Skeletal muscle tissue (tissue), 4 donors: ENCODE data around the gene ZNF282. TPM values are rescaled to one million over a fixed set of nuclear protein-coding genes. Genes with fewer than 3 reads are reported as not detected.

Experiments
- H3K27ac ChIP-seq: one replicate; pipeline ENCODE4 v1.7.0; 2013; ENCODE audit warnings: mild to moderate bottlenecking, low read depth, low read length, inconsistent platforms
- H3K27me3 ChIP-seq, 3 donors: one replicate each; pipeline ENCODE4 v1.7.0; 2013; ENCODE audit warnings: low read length in 3 of 3; ENCODE audit not compliant: control insufficient read depth in 3 of 3, insufficient read depth in 3 of 3
- H3K36me3 ChIP-seq, 3 donors: one replicate each; pipeline ENCODE4 v1.7.0; 2013; ENCODE audit warnings: low read length in 3 of 3; ENCODE audit not compliant: control insufficient read depth in 3 of 3, insufficient read depth in 3 of 3
- H3K4me1 ChIP-seq, 3 donors: one replicate each; pipeline ENCODE4 v1.7.0; 2013; ENCODE audit warnings: low read length in 3 of 3, mild to moderate bottlenecking in 3 of 3; ENCODE audit not compliant: control insufficient read depth in 3 of 3, insufficient read depth in 3 of 3
- H3K4me3 ChIP-seq, 3 donors: one replicate each; pipeline ENCODE4 v1.7.0; 2013; ENCODE audit warnings: low read length in 3 of 3
- H3K9ac ChIP-seq, 3 donors: one replicate each; pipeline ENCODE4 v1.7.0; 2013; ENCODE audit warnings: low read length in 3 of 3, mild to moderate bottlenecking in 3 of 3, moderate library complexity in 2 of 3, low read depth in 1 of 3
- H3K9me3 ChIP-seq, 3 donors: one replicate each; pipeline ENCODE4 v1.7.0; 2013; ENCODE audit warnings: low read length in 3 of 3; ENCODE audit not compliant: control insufficient read depth in 3 of 3
- total RNA-seq: library from RNA; depleted of rRNA; stranded (reverse); fragments of >200 nt; gene quantifications from one replicate; pipeline ENCODE4 v1.2.3, GENCODE V29; 2014
- donor health status: Osteomylitis.

Gene ZNF282
- total RNA-seq, 1 donor from 2014 or later: 22.4 TPM

DNA sequence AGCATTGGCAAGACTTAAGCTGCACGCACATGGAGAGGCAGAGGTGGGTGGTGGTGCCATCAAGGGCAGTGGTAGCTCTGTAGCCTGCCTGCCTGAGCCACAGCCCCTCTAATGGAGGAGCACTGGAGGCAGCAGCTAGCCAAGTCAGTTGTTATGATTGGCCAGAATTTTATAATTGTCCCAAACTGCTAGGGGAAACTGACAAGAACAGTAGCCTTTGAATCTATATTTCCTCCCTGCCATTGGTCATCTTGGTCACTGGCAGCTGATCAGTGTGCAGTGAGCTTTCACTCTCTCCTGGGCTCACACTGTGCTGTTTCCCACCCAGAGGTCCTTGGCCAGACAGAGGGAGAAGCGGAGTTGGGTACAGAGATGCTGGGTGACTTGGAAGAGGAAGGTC, 57.0 kb downstream of the ZNF282 start:
- Histone ChIP-seq H3K27me3 (no peaks in the 10 kb centered on the region), H3K9me3 (no peaks in the 10 kb centered on the region), H3K4me1 (peaks cover 11 to 27% (median 12%) of the 10 kb centered on the region in 3 donors), H3K27ac (no peak overlapping the region), H3K4me3 (no peak overlapping the region), H3K9ac (no peak overlapping the region), H3K36me3 (peaks cover 44 to 51% (median 50%) of the 10 kb centered on the region in 3 donors)

DNA sequence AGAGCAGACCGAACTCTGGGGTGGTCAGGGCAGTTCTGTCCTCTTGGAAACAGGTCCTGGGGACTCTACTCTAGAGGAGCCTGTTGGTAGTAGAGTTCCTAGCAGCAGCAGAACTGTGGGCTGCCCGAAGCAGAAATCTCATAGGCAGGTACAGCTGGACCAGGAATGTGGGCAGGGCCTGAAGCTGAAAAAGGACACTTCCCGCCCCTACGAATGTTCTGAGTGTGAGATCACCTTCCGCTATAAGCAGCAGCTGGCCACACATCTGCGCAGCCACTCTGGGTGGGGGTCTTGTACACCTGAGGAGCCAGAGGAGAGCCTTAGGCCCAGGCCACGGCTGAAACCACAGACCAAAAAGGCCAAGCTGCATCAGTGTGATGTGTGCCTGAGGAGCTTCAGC, 58.3 kb downstream of the ZNF282 start:
- Histone ChIP-seq H3K9me3 (no peaks in the 10 kb centered on the region), H3K27ac (no peak overlapping the region), H3K4me1 (peaks cover 9 to 27% (median 11%) of the 10 kb centered on the region in 3 donors), H3K9ac (no peak overlapping the region), H3K4me3 (no peak overlapping the region), H3K36me3 (peaks cover 42 to 51% (median 50%) of the 10 kb centered on the region in 3 donors), H3K27me3 (no peaks in the 10 kb centered on the region)

DNA sequence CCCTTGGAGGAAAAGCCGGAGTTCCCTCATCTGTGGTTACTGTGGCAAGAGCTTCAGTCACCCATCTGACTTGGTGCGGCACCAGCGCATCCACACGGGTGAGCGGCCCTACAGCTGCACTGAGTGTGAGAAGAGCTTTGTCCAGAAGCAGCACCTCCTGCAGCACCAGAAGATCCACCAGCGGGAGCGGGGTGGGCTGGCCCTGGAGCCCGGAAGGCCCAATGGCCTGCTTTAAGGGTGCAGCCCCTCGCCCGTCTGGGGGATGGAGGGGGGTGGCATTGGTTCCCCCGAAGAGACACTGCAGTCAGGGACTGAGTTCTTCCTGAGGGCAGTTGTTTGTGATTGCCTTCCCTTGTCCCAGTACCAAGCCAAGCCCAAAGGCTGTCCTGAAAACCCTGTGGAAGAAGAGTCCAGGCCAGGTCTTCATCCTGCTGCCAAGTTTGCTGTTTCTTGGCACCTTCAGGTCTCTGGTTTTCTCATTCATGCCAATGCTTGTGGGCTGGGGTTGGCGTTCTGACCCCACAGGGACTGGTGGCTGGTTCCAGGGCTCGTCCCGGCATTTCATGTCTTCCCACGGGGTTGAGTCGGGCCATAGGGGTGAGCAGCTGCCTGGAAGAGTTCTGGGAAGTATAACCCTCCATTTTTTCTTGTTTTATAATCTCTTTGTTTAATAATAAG, 59.0 kb downstream of the ZNF282 start:
- Histone ChIP-seq H3K27ac (no peak overlapping the region), H3K9me3 (no peaks in the 10 kb centered on the region), H3K4me3 (no peak overlapping the region), H3K4me1 (peaks cover 9 to 27% (median 11%) of the 10 kb centered on the region in 3 donors), H3K36me3 (peaks cover 42 to 51% (median 50%) of the 10 kb centered on the region in 3 donors), H3K9ac (peak overlapping the region in 1 of 3 donors; percentile 45), H3K27me3 (no peaks in the 10 kb centered on the region)

DNA sequence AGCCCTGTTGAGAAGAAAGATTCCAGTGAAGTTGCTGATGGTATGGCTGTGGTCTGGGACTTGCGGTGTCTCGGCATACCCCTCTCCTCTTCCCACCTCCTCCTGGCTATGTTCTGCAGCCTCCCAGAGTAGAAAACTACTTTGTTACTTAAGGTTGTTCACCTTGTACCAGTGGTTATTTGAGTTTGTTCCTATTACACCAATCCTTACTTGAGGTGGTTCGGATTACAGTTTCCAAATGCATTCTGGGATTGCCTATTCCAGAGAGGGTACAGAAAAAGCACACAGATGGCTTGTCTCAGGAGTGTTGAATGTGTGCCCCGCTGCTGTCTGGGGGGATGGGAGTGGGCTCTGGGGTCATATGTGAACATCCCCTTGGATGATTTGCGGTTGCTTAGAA, 59.8 kb downstream of the ZNF282 start:
- Histone ChIP-seq H3K27me3 (no peaks in the 10 kb centered on the region), H3K9ac (peak overlapping the region in 1 of 3 donors; percentile 45), H3K9me3 (no peaks in the 10 kb centered on the region), H3K4me3 (no peak overlapping the region), H3K36me3 (peaks cover 40 to 51% (median 50%) of the 10 kb centered on the region in 3 donors), H3K4me1 (peaks cover 9 to 27% (median 11%) of the 10 kb centered on the region in 3 donors), H3K27ac (no peak overlapping the region)

- Histone ChIP-seq H3K4me1 (peaks cover 9 to 27% (median 16%) of the 10 kb centered on the region in 3 donors), H3K27ac (no peak overlapping the region), H3K4me3 (no peak overlapping the region), H3K36me3 (peaks cover 34 to 44% (median 43%) of the 10 kb centered on the region in 3 donors), H3K9ac (no peak overlapping the region), H3K9me3 (no peaks in the 10 kb centered on the region), H3K27me3 (no peaks in the 10 kb centered on the region)
Measured at GRCh38 chr7:149256568-149256967, 61.2 kb downstream of the ZNF282 start.

- no peaks in the 10 kb centered on the region for H3K9me3 ChIP-seq
- peaks cover 33 to 38% (median 37%) of the 10 kb centered on the region in 3 donors for H3K36me3 ChIP-seq
- peaks cover 8 to 25% (median 17%) of the 10 kb centered on the region in 3 donors for H3K4me1 ChIP-seq
- H3K9ac ChIP-seq: no peak overlapping the region
- H3K4me3 ChIP-seq: no peak overlapping the region
- no peaks in the 10 kb centered on the region for H3K27me3 ChIP-seq
- no peak overlapping the region for H3K27ac ChIP-seq
Measured at GRCh38 chr7:149257146-149257545, 61.8 kb downstream of the ZNF282 start.

- H3K9ac ChIP-seq: peak overlapping the region; percentile 88 to 91 (median 89)
- H3K4me3 ChIP-seq: peak overlapping the region; percentile 75 to 81 (median 78)
- H3K27ac ChIP-seq: peak overlapping the region; percentile 76
- H3K4me1 ChIP-seq: peaks cover 3 to 7% (median 5%) of the 10 kb centered on the region in 3 donors
- no peaks in the 10 kb centered on the region for H3K27me3 ChIP-seq
- no peaks in the 10 kb centered on the region for H3K9me3 ChIP-seq
- H3K36me3 ChIP-seq: peaks cover 6 to 8% (median 8%) of the 10 kb centered on the region in 3 donors
Measured at GRCh38 chr7:149261316-149261828, 66.0 kb downstream of the ZNF282 start.

DNA sequence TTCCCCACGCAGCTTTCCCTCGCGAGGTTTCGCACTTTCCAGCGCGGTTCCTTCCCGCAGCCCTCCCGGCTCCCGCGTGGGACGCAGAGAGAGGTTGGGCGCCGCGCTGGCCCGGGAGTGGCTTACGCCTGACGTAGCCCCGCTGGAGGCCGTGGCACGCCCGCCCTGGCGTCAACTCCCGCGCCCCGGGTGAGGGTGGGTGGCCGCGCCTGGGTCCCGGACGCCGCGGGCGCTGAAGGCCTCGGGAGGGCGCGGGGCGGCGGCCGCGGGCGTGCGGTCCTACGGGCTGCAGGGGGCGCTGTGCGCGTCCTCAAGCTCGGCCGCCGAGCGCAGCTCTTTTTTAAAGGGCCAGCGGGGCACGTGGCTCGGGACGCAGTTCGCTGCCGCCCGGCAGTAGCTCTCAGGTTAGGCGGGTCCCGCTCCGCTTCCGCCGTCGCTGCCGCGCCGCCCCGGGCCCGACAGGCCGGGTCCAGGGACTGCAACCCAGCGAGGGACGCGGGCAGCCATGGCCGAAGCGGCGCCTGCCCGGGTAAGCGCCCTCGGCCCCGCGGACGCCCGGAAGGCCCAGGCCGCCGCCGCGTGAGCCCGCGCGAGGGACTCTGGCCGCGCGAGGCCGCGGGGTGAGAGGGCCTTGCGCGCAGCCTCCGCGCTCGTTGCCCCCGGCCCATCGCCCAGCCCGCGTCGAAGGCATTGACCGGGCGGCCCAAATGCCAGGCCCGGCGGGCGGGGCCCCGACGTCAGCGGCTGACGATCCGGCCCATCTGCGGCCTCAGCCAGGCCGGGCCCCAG, 66.7 kb downstream of the ZNF282 start, which contains the start of gene ZNF783:
Gene ZNF783 (plus strand): TSS at position 368 of the 789 bp plus-strand sequence. CDS start 138 bp downstream, at position 506.
- peaks cover 12 to 15% (median 15%) of the 10 kb centered on the region in 3 donors for H3K36me3 ChIP-seq
- peak within 1 kb of the TSS; percentile 88 to 91 (median 89) for H3K9ac ChIP-seq
- no peaks in the 10 kb centered on the region for H3K27me3 ChIP-seq
- H3K9me3 ChIP-seq: no peaks in the 10 kb centered on the region
- peak within 1 kb of the TSS; percentile 76 for H3K27ac ChIP-seq
- peak within 1 kb of the TSS; percentile 75 to 81 (median 78) for H3K4me3 ChIP-seq
- peaks cover 3 to 7% (median 5%) of the 10 kb centered on the region in 3 donors for H3K4me1 ChIP-seq

GRCh38 chr7:149266451-149266850, 71.1 kb downstream of the ZNF282 start:
- Histone ChIP-seq H3K9me3 (no peaks in the 10 kb centered on the region), H3K4me1 (peaks cover 3 to 5% (median 4%) of the 10 kb centered on the region in 3 donors), H3K9ac (no peak overlapping the region), H3K36me3 (peaks cover 20 to 35% (median 28%) of the 10 kb centered on the region in 3 donors), H3K4me3 (no peak overlapping the region), H3K27ac (no peak overlapping the region), H3K27me3 (no peaks in the 10 kb centered on the region)
